VCaP (cell line): ENCODE results near the gene TPH2.

Experiments used
- H3K27ac ChIP-seq: fragments of 450-650 bp; 2 replicates; pipeline ENCODE4 v1.5.1; 2017
- CTCF ChIP-seq: fragments of 450-650 bp; conservative IDR thresholded peaks from 2 replicates; pipeline ENCODE4 v1.5.1; 2017; ENCODE audit warnings: mild to moderate bottlenecking, moderate library complexity

Gene TPH2

GRCh38 chr12:72074956-72075355 lies 136.3 kb downstream of the TPH2 start:
- H3K27ac ChIP-seq: no peak overlapping the region
- TF ChIP-seq CTCF: no peak

GRCh38 chr12:72075401-72075800 lies 136.8 kb downstream of the TPH2 start:
- no peak overlapping the region for H3K27ac ChIP-seq
- no peak for TF ChIP-seq CTCF

GRCh38 chr12:72075891-72076557 lies 137.4 kb downstream of the TPH2 start:
- TF ChIP-seq CTCF: no peak
- no peak overlapping the region for H3K27ac ChIP-seq

- H3K27ac ChIP-seq: no peak overlapping the region
- no peak for TF ChIP-seq CTCF
These were observed 137.9 kb downstream of the TPH2 start for GRCh38 chr12:72076558-72076915.

- no peak overlapping the region for H3K27ac ChIP-seq
- no peak for TF ChIP-seq CTCF
These were observed 138.6 kb downstream of the TPH2 start for GRCh38 chr12:72077111-72077820.

GRCh38 chr12:72081777-72082176 lies 143.1 kb downstream of the TPH2 start:
- no peak for TF ChIP-seq CTCF
- no peak overlapping the region for H3K27ac ChIP-seq
